ENCODE data around the gene FAM200B.

- TF ChIP-seq CTCF (IDR thresholded peaks at IDR 0.05; ENCODE audit: borderline replicate concordance, extremely low read depth, low read length, poor library complexity, severe bottlenecking) = no peak
- TF ChIP-seq EZH2 (IDR thresholded peaks at IDR 0.05; ENCODE audit: borderline replicate concordance, low read depth, low read length, severe bottlenecking) = no peak
These were observed 6.3 kb upstream of the FAM200B start for GRCh38 chr4:15675356-15675755.
